Astrocyte (in vitro differentiated cells and primary cell): Measurements from ENCODE around the gene YPEL3. TPM values are rescaled to one million over a fixed set of nuclear protein-coding genes. Genes with fewer than 3 reads are reported as not detected.

Experiments used
- DNase-seq: peaks from one replicate; pipeline ENCODE4 v3.0.0-alpha.2; 2010; ENCODE audit warnings: low read depth
- FAIRE-seq: peaks from 2 replicates; lab custom pipeline; 2011; peaks lifted over from hg19 to GRCh38; lab: Jason Lieb, UNC
- H2AFZ ChIP-seq: 2 replicates; pipeline ENCODE4 v1.6.0; 2012; ENCODE audit warnings: low read depth, low read length, inconsistent platforms
- H3K27ac ChIP-seq: 2 replicates; pipeline ENCODE4 v1.5.1; 2011; ENCODE audit warnings: low read depth, low read length, inconsistent platforms
- H3K27me3 ChIP-seq: 2 replicates; pipeline ENCODE4 v1.6.0; 2011; ENCODE audit warnings: low read length, inconsistent platforms; ENCODE audit not compliant: insufficient read depth
- H3K36me3 ChIP-seq: 2 replicates; pipeline ENCODE4 v1.5.1; 2011; ENCODE audit warnings: low read length, inconsistent platforms; ENCODE audit not compliant: insufficient read depth
- H3K4me1 ChIP-seq: 2 replicates; pipeline ENCODE4 v1.5.1; 2011; ENCODE audit warnings: low read length, inconsistent platforms; ENCODE audit not compliant: insufficient read depth
- H3K4me2 ChIP-seq: 2 replicates; pipeline ENCODE4 v1.6.0; 2012; ENCODE audit warnings: low read length, inconsistent platforms
- H3K4me3 ChIP-seq: 2 replicates; pipeline ENCODE4 v1.5.1; 2011; ENCODE audit warnings: low read depth, mild to moderate bottlenecking, low read length, inconsistent platforms; ENCODE audit not compliant: insufficient read depth
- H3K79me2 ChIP-seq: 2 replicates; pipeline ENCODE4 v1.6.0; 2012; ENCODE audit warnings: mild to moderate bottlenecking, low read length, inconsistent platforms; ENCODE audit not compliant: insufficient read depth
- H3K9ac ChIP-seq: 2 replicates; pipeline ENCODE4 v1.6.0; 2012; ENCODE audit warnings: mild to moderate bottlenecking, low read length, inconsistent platforms
- H3K9me3 ChIP-seq: 2 replicates; pipeline ENCODE4 v1.5.1; 2012; ENCODE audit warnings: low read depth, mild to moderate bottlenecking, low read length, inconsistent platforms; ENCODE audit not compliant: insufficient read depth
- H4K20me1 ChIP-seq: 2 replicates; pipeline ENCODE4 v1.6.0; 2012; ENCODE audit warnings: low read length, inconsistent platforms; ENCODE audit not compliant: insufficient read depth
- H3K27ac Mint-ChIP-seq: one replicate; pipeline ENCODE4 v1.8.0; 2021; ENCODE audit warnings: mild to moderate bottlenecking, mixed read lengths; ENCODE audit not compliant: unreplicated experiment
- H3K27me3 Mint-ChIP-seq: one replicate; pipeline ENCODE4 v1.8.0; 2021; ENCODE audit warnings: low read depth, mixed read lengths; ENCODE audit not compliant: unreplicated experiment
- H3K36me3 Mint-ChIP-seq: one replicate; pipeline ENCODE4 v1.8.0; 2021; ENCODE audit warnings: low read depth, mixed read lengths; ENCODE audit not compliant: unreplicated experiment
- H3K4me1 Mint-ChIP-seq: one replicate; pipeline ENCODE4 v1.8.0; 2021; ENCODE audit warnings: low read depth, mixed read lengths; ENCODE audit not compliant: unreplicated experiment
- H3K4me3 Mint-ChIP-seq: one replicate; pipeline ENCODE4 v1.8.0; 2021; ENCODE audit warnings: mild to moderate bottlenecking, moderate library complexity, mixed read lengths; ENCODE audit not compliant: unreplicated experiment
- H3K9me3 Mint-ChIP-seq: one replicate; pipeline ENCODE4 v1.8.0; 2021; ENCODE audit warnings: mild to moderate bottlenecking, mixed read lengths; ENCODE audit not compliant: unreplicated experiment
- EZH2 ChIP-seq: IDR thresholded peaks from 2 replicates; pipeline ENCODE4 v1.6.1; 2012; ENCODE audit warnings: mild to moderate bottlenecking, low read length, inconsistent platforms; ENCODE audit not compliant: insufficient read depth
- total RNA-seq: library from RNA; stranded (reverse); gene quantifications from 2 replicates; pipeline ENCODE4 v1.2.1, GENCODE V29; 2021
- TF ChIP-seq, protein P1 (sequence below): IDR thresholded peaks from 2 replicates; pipeline ENCODE4 v1.5.1; 2011; ENCODE audit warnings: low read depth, mild to moderate bottlenecking, inconsistent platforms, low read length, moderate library complexity; ENCODE audit not compliant: insufficient read depth

Gene YPEL3
- total RNA-seq, 1 donor from 2014 or later: 20.5 TPM

DNA sequence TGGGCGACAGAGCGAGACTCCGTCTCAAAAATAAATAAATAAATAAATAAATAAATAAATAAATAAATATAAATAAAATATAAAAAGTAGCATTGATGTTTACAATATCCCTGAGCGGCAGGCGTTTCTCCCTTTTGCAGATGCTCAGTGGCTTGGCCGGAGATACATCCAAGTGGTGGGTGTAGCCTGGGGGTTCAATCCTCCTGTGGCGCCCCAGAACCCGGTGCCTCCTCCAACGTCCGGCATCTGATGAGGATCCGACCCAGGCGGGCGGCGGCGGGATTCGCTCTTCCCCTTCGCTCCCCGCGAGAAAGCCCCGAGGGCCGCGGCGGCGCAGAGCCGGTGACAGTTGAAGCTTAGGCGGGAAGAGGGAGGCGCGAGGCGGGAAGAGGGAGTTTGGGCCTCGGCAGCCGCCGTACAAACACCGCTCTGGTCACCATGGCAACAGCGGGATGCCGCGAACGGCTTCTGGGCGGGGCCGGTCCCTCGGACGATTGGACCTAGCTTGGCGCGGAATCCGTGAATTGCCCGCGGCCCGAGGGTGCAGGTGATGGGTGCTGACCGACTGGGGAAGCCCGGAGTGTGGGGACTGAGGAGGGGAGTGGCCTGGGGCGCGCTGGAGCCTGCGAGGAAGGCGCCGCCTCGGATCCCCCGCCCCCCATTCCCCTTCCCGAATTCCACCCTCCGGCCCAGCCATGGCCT lies 43.2 kb downstream of the YPEL3 start:
- H3K27ac ChIP-seq: peak overlapping the region; percentile 78
- DNase-seq (peak; percentile 76), FAIRE-seq (no peak)
- Mint-ChIP-seq H3K4me1 (peaks cover 14% of the 10 kb centered on the region), H3K27me3 (no peaks in the 10 kb centered on the region), H3K4me3 (peak overlapping the region; percentile 85), H3K36me3 (peaks cover 3% of the 10 kb centered on the region), H3K9me3 (no peaks in the 10 kb centered on the region), H3K27ac (peak overlapping the region; percentile 79)
- peak overlapping the region; percentile 85 for H3K9ac ChIP-seq
- H4K20me1 ChIP-seq: peaks cover 3% of the 10 kb centered on the region
- H3K79me2 ChIP-seq: peaks cover 6% of the 10 kb centered on the region
- no peaks in the 10 kb centered on the region for H3K36me3 ChIP-seq
- TF ChIP-seq, protein P1, sequence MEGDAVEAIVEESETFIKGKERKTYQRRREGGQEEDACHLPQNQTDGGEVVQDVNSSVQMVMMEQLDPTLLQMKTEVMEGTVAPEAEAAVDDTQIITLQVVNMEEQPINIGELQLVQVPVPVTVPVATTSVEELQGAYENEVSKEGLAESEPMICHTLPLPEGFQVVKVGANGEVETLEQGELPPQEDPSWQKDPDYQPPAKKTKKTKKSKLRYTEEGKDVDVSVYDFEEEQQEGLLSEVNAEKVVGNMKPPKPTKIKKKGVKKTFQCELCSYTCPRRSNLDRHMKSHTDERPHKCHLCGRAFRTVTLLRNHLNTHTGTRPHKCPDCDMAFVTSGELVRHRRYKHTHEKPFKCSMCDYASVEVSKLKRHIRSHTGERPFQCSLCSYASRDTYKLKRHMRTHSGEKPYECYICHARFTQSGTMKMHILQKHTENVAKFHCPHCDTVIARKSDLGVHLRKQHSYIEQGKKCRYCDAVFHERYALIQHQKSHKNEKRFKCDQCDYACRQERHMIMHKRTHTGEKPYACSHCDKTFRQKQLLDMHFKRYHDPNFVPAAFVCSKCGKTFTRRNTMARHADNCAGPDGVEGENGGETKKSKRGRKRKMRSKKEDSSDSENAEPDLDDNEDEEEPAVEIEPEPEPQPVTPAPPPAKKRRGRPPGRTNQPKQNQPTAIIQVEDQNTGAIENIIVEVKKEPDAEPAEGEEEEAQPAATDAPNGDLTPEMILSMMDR: no peak
- TF ChIP-seq EZH2: no peak
- H3K4me2 ChIP-seq: peak overlapping the region; percentile 100
- H2AFZ ChIP-seq: peak overlapping the region; percentile 80
- H3K4me1 ChIP-seq: peaks cover 19% of the 10 kb centered on the region
- peak overlapping the region; percentile 75 for H3K4me3 ChIP-seq
- no peaks in the 10 kb centered on the region for H3K27me3 ChIP-seq
- H3K9me3 ChIP-seq: no peaks in the 10 kb centered on the region

DNA sequence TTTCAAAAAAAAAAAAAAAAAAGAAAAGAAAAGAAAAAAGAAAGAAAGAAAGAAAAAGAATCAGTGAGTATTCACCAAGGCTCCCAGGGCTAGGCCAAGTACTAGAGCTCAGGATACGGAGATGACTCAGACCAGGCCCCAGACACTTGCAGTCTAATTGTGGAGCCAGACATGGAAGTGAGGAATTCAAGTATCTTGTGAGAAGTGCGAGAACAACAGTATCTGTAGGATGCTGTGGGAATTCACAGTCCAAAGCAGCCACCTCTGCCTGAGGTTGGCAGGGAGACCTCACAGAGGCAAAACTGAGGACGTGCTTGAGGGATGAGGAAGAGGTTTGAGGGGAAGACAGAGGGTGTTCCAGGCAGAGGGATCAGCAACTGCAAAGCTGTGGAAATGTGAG lies 44.5 kb downstream of the YPEL3 start:
- H4K20me1 ChIP-seq: peaks cover 3% of the 10 kb centered on the region
- H2AFZ ChIP-seq: peak overlapping the region; percentile 48
- peak overlapping the region; percentile 57 for H3K27ac ChIP-seq
- peak overlapping the region; percentile 2 for H3K4me2 ChIP-seq
- H3K27ac Mint-ChIP-seq: peak overlapping the region; percentile 79
- DNase-seq (peak; percentile 79), FAIRE-seq (no peak)
- H3K9me3 Mint-ChIP-seq: no peaks in the 10 kb centered on the region
- H3K4me3 Mint-ChIP-seq: peak overlapping the region; percentile 78
- H3K9me3 ChIP-seq: no peaks in the 10 kb centered on the region
- H3K27me3 ChIP-seq: no peaks in the 10 kb centered on the region
- peaks cover 14% of the 10 kb centered on the region for H3K4me1 Mint-ChIP-seq
- TF ChIP-seq EZH2: no peak
- peaks cover 3% of the 10 kb centered on the region for H3K36me3 Mint-ChIP-seq
- H3K4me1 ChIP-seq: peaks cover 19% of the 10 kb centered on the region
- no peaks in the 10 kb centered on the region for H3K36me3 ChIP-seq
- peaks cover 6% of the 10 kb centered on the region for H3K79me2 ChIP-seq
- H3K9ac ChIP-seq: peak overlapping the region; percentile 9
- H3K4me3 ChIP-seq: no peak overlapping the region
- H3K27me3 Mint-ChIP-seq: peaks cover 6% of the 10 kb centered on the region

DNA sequence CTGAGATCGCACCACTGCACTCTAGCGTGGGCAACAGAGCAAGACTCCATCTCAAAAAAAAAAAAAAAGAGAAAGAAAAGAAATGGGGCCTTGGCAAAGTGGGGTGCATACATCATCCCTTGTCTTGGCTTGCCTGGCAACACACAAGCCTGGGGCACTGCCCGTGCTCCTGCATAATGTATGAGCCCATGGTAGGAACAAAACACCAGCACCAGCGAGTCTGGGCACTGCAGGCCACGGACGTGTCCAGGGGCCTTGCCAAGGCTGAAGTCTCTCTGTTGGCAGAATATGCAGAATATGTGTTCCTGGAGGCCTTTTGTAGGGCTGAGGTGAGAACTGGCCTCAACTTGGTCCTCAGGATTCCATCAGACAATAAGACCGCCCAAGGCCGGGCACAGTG lies 46.1 kb downstream of the YPEL3 start:
- H3K27me3 ChIP-seq: no peaks in the 10 kb centered on the region
- H2AFZ ChIP-seq: no peak overlapping the region
- FAIRE-seq: no peak
- H3K36me3 Mint-ChIP-seq: no peaks in the 10 kb centered on the region
- H3K27me3 Mint-ChIP-seq: peaks cover 9% of the 10 kb centered on the region
- H4K20me1 ChIP-seq: peaks cover 3% of the 10 kb centered on the region
- no peak overlapping the region for H3K27ac ChIP-seq
- no peak overlapping the region for H3K27ac Mint-ChIP-seq
- H3K9ac ChIP-seq: no peak overlapping the region
- no peak overlapping the region for H3K4me3 Mint-ChIP-seq
- H3K4me1 ChIP-seq: peaks cover 19% of the 10 kb centered on the region
- H3K4me3 ChIP-seq: no peak overlapping the region
- H3K4me1 Mint-ChIP-seq: peaks cover 14% of the 10 kb centered on the region
- H3K79me2 ChIP-seq: peaks cover 6% of the 10 kb centered on the region
- no peaks in the 10 kb centered on the region for H3K36me3 ChIP-seq
- TF ChIP-seq, protein P1: no peak
- no peak for TF ChIP-seq EZH2
- no peak overlapping the region for H3K4me2 ChIP-seq
- DNase-seq: no peak
- no peaks in the 10 kb centered on the region for H3K9me3 ChIP-seq
- H3K9me3 Mint-ChIP-seq: peaks cover 1% of the 10 kb centered on the region
